ENCODE results near the gene HMCN2.

DNA sequence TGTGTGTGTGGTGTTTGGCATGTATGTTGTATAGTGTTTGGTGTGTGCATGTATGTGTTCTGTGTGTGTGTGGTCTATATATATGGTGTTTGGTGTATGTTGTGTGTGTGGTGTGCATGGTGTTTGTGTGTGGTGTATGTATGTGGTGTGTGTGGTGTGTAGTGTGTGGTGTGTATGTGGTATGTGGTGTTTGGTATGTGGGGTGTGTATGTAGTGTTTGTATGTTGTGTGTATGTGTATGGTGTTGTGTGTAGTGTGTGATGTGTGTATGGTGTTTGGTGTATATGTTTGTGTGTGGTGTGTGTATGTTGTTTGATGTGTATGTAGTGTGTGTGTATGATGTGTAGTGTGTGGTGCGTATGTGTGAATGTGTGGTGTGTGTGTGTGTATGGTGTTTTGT lies 78.8 kb downstream of the HMCN2 start:
- TF ChIP-seq POLR2AphosphoS5 (IDR thresholded peaks at IDR 0.05), result no peak
- TF ChIP-seq, protein P1, sequence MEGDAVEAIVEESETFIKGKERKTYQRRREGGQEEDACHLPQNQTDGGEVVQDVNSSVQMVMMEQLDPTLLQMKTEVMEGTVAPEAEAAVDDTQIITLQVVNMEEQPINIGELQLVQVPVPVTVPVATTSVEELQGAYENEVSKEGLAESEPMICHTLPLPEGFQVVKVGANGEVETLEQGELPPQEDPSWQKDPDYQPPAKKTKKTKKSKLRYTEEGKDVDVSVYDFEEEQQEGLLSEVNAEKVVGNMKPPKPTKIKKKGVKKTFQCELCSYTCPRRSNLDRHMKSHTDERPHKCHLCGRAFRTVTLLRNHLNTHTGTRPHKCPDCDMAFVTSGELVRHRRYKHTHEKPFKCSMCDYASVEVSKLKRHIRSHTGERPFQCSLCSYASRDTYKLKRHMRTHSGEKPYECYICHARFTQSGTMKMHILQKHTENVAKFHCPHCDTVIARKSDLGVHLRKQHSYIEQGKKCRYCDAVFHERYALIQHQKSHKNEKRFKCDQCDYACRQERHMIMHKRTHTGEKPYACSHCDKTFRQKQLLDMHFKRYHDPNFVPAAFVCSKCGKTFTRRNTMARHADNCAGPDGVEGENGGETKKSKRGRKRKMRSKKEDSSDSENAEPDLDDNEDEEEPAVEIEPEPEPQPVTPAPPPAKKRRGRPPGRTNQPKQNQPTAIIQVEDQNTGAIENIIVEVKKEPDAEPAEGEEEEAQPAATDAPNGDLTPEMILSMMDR (IDR thresholded peaks at IDR 0.05), result no peak

Data from suprapubic skin (tissue), 3 donors.